HG03066 (cell line): ENCODE results near the gene RBM4B.
A peak's percentile ranks its signal among the peaks of the same experiment; 100 is the strongest.
"Not testable (repeated sequence)": the region's sequence is repeated elsewhere in the genome, so short reads cannot be mapped to it uniquely, and the experiment has no call there.

Experiments
- ATAC-seq: cut with Tn5 transposase; IDR thresholded peaks from one replicate; pipeline ENCODE4 v1.9.1; 2021; ENCODE audit warnings: low read depth; ENCODE audit not compliant: unreplicated experiment

RBM4B gene

GRCh38 chr11:66677599-66678375 lies at the start of gene RBM4B:
Gene RBM4B, minus strand, starts transcription at chr11:66677887. Its CDS starts 808 bp downstream, at chr11:66677079.
- ATAC-seq = peak; percentile 82

- no peak for ATAC-seq
Measured at GRCh38 chr11:66725647-66726046, 48.0 kb upstream of the RBM4B start.

GRCh38 chr11:66725114-66725513 lies 47.4 kb upstream of the RBM4B start:
- no peak for ATAC-seq

- ATAC-seq = not testable (repeated sequence)
Measured at GRCh38 chr11:66724167-66724566, 46.5 kb upstream of the RBM4B start.

GRCh38 chr11:66723693-66724092 lies 46.0 kb upstream of the RBM4B start:
- ATAC-seq = no peak

- no peak for ATAC-seq
Measured at GRCh38 chr11:66722745-66723651, 45.3 kb upstream of the RBM4B start.

- ATAC-seq = no peak
Measured at GRCh38 chr11:66721939-66722338, 44.3 kb upstream of the RBM4B start.

GRCh38 chr11:66720899-66721470 lies 43.3 kb upstream of the RBM4B start:
- no peak for ATAC-seq

GRCh38 chr11:66720223-66720898 lies 42.7 kb upstream of the RBM4B start:
- no peak for ATAC-seq

GRCh38 chr11:66719111-66719872 lies 41.6 kb upstream of the RBM4B start:
- ATAC-seq = no peak

GRCh38 chr11:66718320-66718971 lies 40.8 kb upstream of the RBM4B start:
- ATAC-seq = no peak

GRCh38 chr11:66717925-66718319 lies 40.2 kb upstream of the RBM4B start:
- no peak for ATAC-seq

GRCh38 chr11:66716996-66717395 lies 39.3 kb upstream of the RBM4B start:
- no peak for ATAC-seq

GRCh38 chr11:66715346-66716085 lies 37.8 kb upstream of the RBM4B start:
- no peak for ATAC-seq

GRCh38 chr11:66713746-66714480 lies 36.2 kb upstream of the RBM4B start:
- ATAC-seq = no peak

- ATAC-seq = no peak
Measured at GRCh38 chr11:66710384-66710930, 32.8 kb upstream of the RBM4B start.

GRCh38 chr11:66708701-66709100 lies 31.0 kb upstream of the RBM4B start:
- no peak for ATAC-seq

- ATAC-seq = no peak
Measured at GRCh38 chr11:66708094-66708493, 30.4 kb upstream of the RBM4B start.
